OCI-LY7 (cell line): ENCODE measurements around the gene LRP2. TPM values are rescaled to one million over a fixed set of nuclear protein-coding genes. Genes with fewer than 3 reads are reported as not detected.

Experiments
- BruUV-seq: library from RNA; stranded (reverse); fragments of 400-500 nt; replicated peaks from 2 replicates; lab custom pipeline; 2021; lab: Mats Ljungman, UMichigan
- CTCF ChIA-PET: fragments of 300-600 bp; sonication (Branson Sonifier 250); formaldehyde crosslinking; loops from one replicate; lab custom pipeline; 2022; ENCODE audit warnings: antibody characterized with exemption; ENCODE audit not compliant: unreplicated experiment; lab: Charles Lee
- POLR2A ChIA-PET: fragments of 300-600 bp; sonication (Branson Sonifier 250); formaldehyde crosslinking; loops from one replicate; lab custom pipeline; 2022; ENCODE audit warnings: antibody characterized with exemption; lab: Charles Lee
- DNase-seq: peaks from one replicate; pipeline ENCODE4 v3.0.0-alpha.2; 2015; ENCODE audit warnings: low spot score
- H2AFZ ChIP-seq: fragments of 200-600 bp; sonication (generic), shearing (Covaris generic); 2 replicates; pipeline ENCODE4 v1.6.1; 2014; ENCODE audit warnings: mild to moderate bottlenecking, antibody characterized with exemption, low read length, moderate library complexity
- H3K27ac ChIP-seq: fragments of 200-600 bp; sonication (generic); 2 replicates; pipeline ENCODE4 v1.5.1; 2014; ENCODE audit warnings: mixed run types, low read depth, mild to moderate bottlenecking, moderate library complexity, low read length, inconsistent platforms; ENCODE audit not compliant: poor library complexity, severe bottlenecking
- H3K36me3 ChIP-seq: fragments of 200-600 bp; sonication (generic); 2 replicates; pipeline ENCODE4 v1.6.1; 2014; ENCODE audit warnings: mild to moderate bottlenecking, antibody characterized with exemption, low read length, moderate library complexity, mixed read lengths; ENCODE audit not compliant: insufficient read depth
- H3K4me1 ChIP-seq: fragments of 200-600 bp; sonication (generic); 2 replicates; pipeline ENCODE4 v1.5.1; 2014; ENCODE audit warnings: mild to moderate bottlenecking, low read length; ENCODE audit not compliant: insufficient read depth, poor library complexity, severe bottlenecking
- H3K4me2 ChIP-seq: fragments of 200-600 bp; sonication (generic); 2 replicates; pipeline ENCODE4 v1.6.1; 2014; ENCODE audit warnings: mild to moderate bottlenecking, low read length
- H3K4me3 ChIP-seq: fragments of 200-600 bp; sonication (generic); 2 replicates; pipeline ENCODE4 v1.5.1; 2014; ENCODE audit warnings: mild to moderate bottlenecking, low read depth, low read length; ENCODE audit not compliant: poor library complexity, severe bottlenecking
- H3K79me2 ChIP-seq: fragments of 200-600 bp; sonication (generic); 2 replicates; pipeline ENCODE4 v1.6.1; 2016; ENCODE audit warnings: low read depth, mild to moderate bottlenecking, low read length, moderate library complexity, mixed read lengths; ENCODE audit not compliant: insufficient read depth
- H3K9me2 ChIP-seq: fragments of 200-600 bp; sonication (generic); 2 replicates; pipeline ENCODE4 v1.6.1; 2016; ENCODE audit warnings: mild to moderate bottlenecking, low read length, mixed read lengths; ENCODE audit not compliant: insufficient read depth
- H3K9me3 ChIP-seq: fragments of 200-600 bp; sonication (generic); 2 replicates; pipeline ENCODE4 v1.6.1; 2014; ENCODE audit warnings: mild to moderate bottlenecking, mixed run types, low read length, mixed read lengths
- H4K20me1 ChIP-seq: fragments of 200-600 bp; sonication (generic); 2 replicates; pipeline ENCODE4 v1.6.1; 2014; ENCODE audit warnings: mild to moderate bottlenecking, antibody characterized with exemption, low read length, moderate library complexity, mixed read lengths; ENCODE audit not compliant: insufficient read depth
- CTCF ChIP-seq: fragments of 200-600 bp; sonication (generic); conservative IDR thresholded peaks from 2 replicates; pipeline ENCODE4 v1.5.1; 2014; ENCODE audit warnings: mild to moderate bottlenecking, antibody characterized with exemption, low read length, moderate library complexity, mixed read lengths
- EZH2phosphoT487 ChIP-seq: fragments of 200-600 bp; sonication (generic); IDR thresholded peaks from 2 replicates; pipeline ENCODE4 v1.6.1; 2018; ENCODE audit warnings: low read depth, borderline replicate concordance, mild to moderate bottlenecking, mixed run types, antibody characterized with exemption, low read length, moderate library complexity, mixed read lengths
- intact Hi-C: fragments of 100-400 bp; cut with micrococcal nuclease; formaldehyde crosslinking; loops from one replicate; pipeline ENCODE4 v1.10.0; 2022; ENCODE audit not compliant: unreplicated experiment
- total RNA-seq, 2 experiments: library from RNA; depleted of rRNA in 1 of 2; stranded (reverse); fragments of >200 nt in 1 of 2; shearing (Covaris generic) in 1 of 2; gene quantifications; 2 replicates each; pipeline ENCODE4 v1.2.3, GENCODE V29; 2014 to 2022

LRP2 gene
- total RNA-seq, 2 experiments from 2014 or later: 0.89 TPM; not detected in 1

GRCh38 chr2:169324581-169325260, 37.6 kb downstream of the LRP2 start:
- intact Hi-C loops: no loop called here

GRCh38 chr2:169323841-169324240, 38.5 kb downstream of the LRP2 start:
- no peak overlapping the region for H3K4me3 ChIP-seq
- no peak overlapping the region for H2AFZ ChIP-seq
- no peaks in the 10 kb centered on the region for H4K20me1 ChIP-seq
- POLR2A ChIA-PET: interaction anchor here (0.6 kb wide), 1 partner anchor 355 kb away, joined by 10 read pairs; no protein-coding TSS in a partner anchor
- no peaks in the 10 kb centered on the region for H3K79me2 ChIP-seq
- no TSS peak for BruUV-seq
- no peaks in the 10 kb centered on the region for H3K36me3 ChIP-seq
- intact Hi-C loops: no loop called here
- CTCF ChIA-PET: no interaction called here
- H3K27ac ChIP-seq: no peak overlapping the region
- no peaks in the 10 kb centered on the region for H3K4me1 ChIP-seq
- DNase-seq: no peak
- no peak for TF ChIP-seq EZH2phosphoT487
- TF ChIP-seq CTCF: no peak
- H3K4me2 ChIP-seq: no peak overlapping the region
- H3K9me3 ChIP-seq: no peaks in the 10 kb centered on the region
- H3K9me2 ChIP-seq: no peaks in the 10 kb centered on the region

More at GRCh38 chr2:169324581-169325260, 37.6 kb downstream of the LRP2 start:
- TF ChIP-seq CTCF (no peak), EZH2phosphoT487 (no peak)
- no peaks in the 10 kb centered on the region for H3K9me3 ChIP-seq
- H3K4me2 ChIP-seq: no peak overlapping the region
- CTCF ChIA-PET: no interaction called here
- no peak for DNase-seq
- POLR2A ChIA-PET: no interaction called here
- BruUV-seq: no TSS peak
- H3K9me2 ChIP-seq: no peaks in the 10 kb centered on the region
- H3K4me1 ChIP-seq: no peaks in the 10 kb centered on the region
- no peak overlapping the region for H3K27ac ChIP-seq
- no peaks in the 10 kb centered on the region for H3K79me2 ChIP-seq
- H2AFZ ChIP-seq: no peak overlapping the region
- no peaks in the 10 kb centered on the region for H4K20me1 ChIP-seq
- no peaks in the 10 kb centered on the region for H3K36me3 ChIP-seq
- no peak overlapping the region for H3K4me3 ChIP-seq

GRCh38 chr2:169320561-169320960, 41.8 kb downstream of the LRP2 start:
- no peak overlapping the region for H2AFZ ChIP-seq
- no peak overlapping the region for H3K4me3 ChIP-seq
- DNase-seq: no peak
- no peaks in the 10 kb centered on the region for H3K36me3 ChIP-seq
- ChIA-PET CTCF (no interaction called here), POLR2A (no interaction called here)
- no peak overlapping the region for H3K4me2 ChIP-seq
- H3K9me3 ChIP-seq: no peaks in the 10 kb centered on the region
- no peaks in the 10 kb centered on the region for H3K4me1 ChIP-seq
- no peaks in the 10 kb centered on the region for H3K79me2 ChIP-seq
- H3K9me2 ChIP-seq: no peaks in the 10 kb centered on the region
- no peaks in the 10 kb centered on the region for H4K20me1 ChIP-seq
- no TSS peak for BruUV-seq
- TF ChIP-seq CTCF (no peak), EZH2phosphoT487 (no peak)
- H3K27ac ChIP-seq: no peak overlapping the region
- intact Hi-C loops: no loop called here
